SJCRH30 (cell line): ENCODE results near the gene TLCD1. TPM values are rescaled to one million over a fixed set of nuclear protein-coding genes. Genes with fewer than 3 reads are reported as not detected.

Experiments
- DNase-seq, 2 experiments: peaks; one replicate each; pipeline ENCODE4 v3.0.0-alpha.2; 2015 to 2020
- H3K27ac ChIP-seq: fragments of 250-450 bp; sonication (Bioruptor Pico); 2 replicates; pipeline ENCODE4 v1.5.1; 2020; ENCODE audit warnings: mild to moderate bottlenecking, moderate library complexity
- H3K27me3 ChIP-seq: fragments of 250-450 bp; sonication (Bioruptor Pico); 2 replicates; pipeline ENCODE4 v1.5.1; 2020; ENCODE audit warnings: mild to moderate bottlenecking, moderate library complexity
- H3K36me3 ChIP-seq: fragments of 250-450 bp; sonication (Bioruptor Pico); 2 replicates; pipeline ENCODE4 v1.5.1; 2020; ENCODE audit warnings: mild to moderate bottlenecking, moderate library complexity
- H3K4me1 ChIP-seq: fragments of 250-450 bp; sonication (Bioruptor Pico); 2 replicates; pipeline ENCODE4 v1.5.1; 2020; ENCODE audit warnings: mild to moderate bottlenecking, moderate library complexity
- H3K4me3 ChIP-seq: fragments of 250-450 bp; sonication (Bioruptor Pico); 2 replicates; pipeline ENCODE4 v1.5.1; 2020; ENCODE audit warnings: mild to moderate bottlenecking, moderate library complexity
- H3K9me3 ChIP-seq: fragments of 250-450 bp; sonication (Bioruptor Pico); replicated peaks from 2 replicates; pipeline ENCODE4 v1.5.1; 2020; ENCODE audit warnings: mild to moderate bottlenecking, moderate library complexity
- total RNA-seq: library from RNA; depleted of rRNA; stranded (reverse); fragments of >200 nt; shearing (Covaris generic); gene quantifications from 2 replicates; pipeline ENCODE4 v1.2.3, GENCODE V29; 2014

Gene TLCD1
- total RNA-seq, 1 experiment from 2014 or later: 10.0 TPM

DNA sequence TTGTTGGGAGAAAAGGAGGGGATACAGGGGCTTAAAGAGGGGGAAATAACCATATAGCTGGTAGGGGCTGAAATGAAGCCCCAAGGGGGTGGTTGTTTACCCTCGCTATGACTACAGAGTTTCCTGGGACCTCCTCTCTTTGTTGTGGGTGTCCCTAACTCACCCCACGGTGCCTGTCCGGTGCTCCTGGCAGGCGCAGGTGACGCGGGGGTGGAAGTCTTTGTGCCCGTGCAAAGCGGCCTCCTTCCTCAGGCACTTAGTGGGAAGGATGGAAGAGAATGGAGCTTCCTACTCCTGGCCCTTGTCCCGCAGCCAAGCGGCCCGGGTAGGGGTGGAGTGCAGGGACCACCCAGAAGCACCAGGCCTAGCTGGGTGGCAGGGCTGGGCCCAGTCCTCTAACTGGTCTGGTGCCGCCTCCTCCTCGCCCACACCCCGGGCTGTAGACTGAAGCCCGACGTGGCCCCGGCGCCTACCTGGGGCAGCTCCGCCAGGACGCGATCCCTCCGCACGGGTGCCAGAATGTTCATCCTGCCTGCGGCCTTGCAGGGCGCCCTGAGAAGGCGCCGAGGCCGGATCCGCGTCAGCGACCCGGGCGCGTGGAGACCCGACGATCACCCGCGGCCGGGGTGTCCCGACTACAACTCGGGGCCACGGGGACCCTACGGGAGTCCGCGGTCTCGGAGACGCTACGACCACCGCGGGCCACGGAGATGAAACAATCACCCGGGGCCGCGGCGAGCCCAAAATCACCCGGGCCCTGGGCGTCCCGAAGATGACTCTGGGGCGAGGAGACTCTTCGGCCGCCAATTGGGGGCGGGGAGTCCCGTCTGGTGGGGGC, 9.1 kb downstream of the TLCD1 start:
- H3K27ac ChIP-seq: peak overlapping the region; percentile 89
- H3K4me3 ChIP-seq: peak overlapping the region; percentile 96
- H3K9me3 ChIP-seq: no peaks in the 10 kb centered on the region
- no peaks in the 10 kb centered on the region for H3K27me3 ChIP-seq
- H3K36me3 ChIP-seq: peaks cover 45% of the 10 kb centered on the region
- DNase-seq: peak; percentile 78 to 79
- H3K4me1 ChIP-seq: peaks cover 13% of the 10 kb centered on the region

DNA sequence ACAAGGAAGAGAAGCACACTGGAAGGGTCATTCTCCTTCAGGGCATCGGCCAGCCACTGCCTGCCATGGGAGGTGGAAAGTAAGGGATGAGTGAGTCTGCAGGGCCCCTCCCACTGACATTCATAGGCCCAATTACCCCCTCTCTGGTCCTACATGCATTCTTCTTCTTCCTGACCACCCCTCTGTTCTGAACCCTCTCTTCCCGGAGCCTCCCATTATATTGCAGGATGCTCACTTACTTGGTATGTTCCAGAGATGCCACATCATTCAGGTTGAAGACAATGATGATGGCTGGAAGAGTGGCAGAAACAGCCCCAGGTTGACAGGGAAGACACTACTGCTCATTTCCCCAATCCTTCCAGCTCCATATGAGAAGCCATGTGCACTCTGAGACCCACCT, 10.8 kb downstream of the TLCD1 start:
- H3K27me3 ChIP-seq: no peaks in the 10 kb centered on the region
- H3K27ac ChIP-seq: no peak overlapping the region
- peaks cover 28% of the 10 kb centered on the region for H3K36me3 ChIP-seq
- no peak overlapping the region for H3K4me3 ChIP-seq
- peaks cover 7% of the 10 kb centered on the region; the same call in 1 of the 2 replicates for H3K4me1 ChIP-seq
- no peaks in the 10 kb centered on the region for H3K9me3 ChIP-seq
- DNase-seq: no peak

DNA sequence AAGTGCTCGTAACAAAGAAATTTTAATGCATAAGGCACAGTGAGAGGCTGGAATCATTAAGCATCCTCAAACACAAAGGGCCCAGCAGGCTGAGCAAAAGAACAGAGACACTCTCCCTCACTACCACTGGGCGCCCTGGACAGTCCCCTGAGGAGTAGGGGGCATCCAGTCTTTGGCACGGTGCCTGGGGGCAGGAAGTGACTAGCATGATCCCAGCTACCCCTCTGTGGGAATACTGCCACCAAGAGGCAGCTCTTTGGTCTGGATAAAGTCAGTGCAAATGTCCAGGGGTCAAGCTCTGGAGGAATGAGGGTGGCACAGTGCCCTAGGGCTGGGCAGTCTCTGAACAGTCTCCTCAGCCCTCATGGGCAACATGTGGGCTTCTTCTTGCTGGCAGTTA, 11.8 kb downstream of the TLCD1 start:
- H3K9me3 ChIP-seq: no peaks in the 10 kb centered on the region
- H3K27ac ChIP-seq: no peak overlapping the region
- peaks cover 7% of the 10 kb centered on the region; the same call in 1 of the 2 replicates for H3K4me1 ChIP-seq
- H3K36me3 ChIP-seq: peaks cover 25% of the 10 kb centered on the region
- no peak for DNase-seq
- no peak overlapping the region for H3K4me3 ChIP-seq
- no peaks in the 10 kb centered on the region for H3K27me3 ChIP-seq

DNA sequence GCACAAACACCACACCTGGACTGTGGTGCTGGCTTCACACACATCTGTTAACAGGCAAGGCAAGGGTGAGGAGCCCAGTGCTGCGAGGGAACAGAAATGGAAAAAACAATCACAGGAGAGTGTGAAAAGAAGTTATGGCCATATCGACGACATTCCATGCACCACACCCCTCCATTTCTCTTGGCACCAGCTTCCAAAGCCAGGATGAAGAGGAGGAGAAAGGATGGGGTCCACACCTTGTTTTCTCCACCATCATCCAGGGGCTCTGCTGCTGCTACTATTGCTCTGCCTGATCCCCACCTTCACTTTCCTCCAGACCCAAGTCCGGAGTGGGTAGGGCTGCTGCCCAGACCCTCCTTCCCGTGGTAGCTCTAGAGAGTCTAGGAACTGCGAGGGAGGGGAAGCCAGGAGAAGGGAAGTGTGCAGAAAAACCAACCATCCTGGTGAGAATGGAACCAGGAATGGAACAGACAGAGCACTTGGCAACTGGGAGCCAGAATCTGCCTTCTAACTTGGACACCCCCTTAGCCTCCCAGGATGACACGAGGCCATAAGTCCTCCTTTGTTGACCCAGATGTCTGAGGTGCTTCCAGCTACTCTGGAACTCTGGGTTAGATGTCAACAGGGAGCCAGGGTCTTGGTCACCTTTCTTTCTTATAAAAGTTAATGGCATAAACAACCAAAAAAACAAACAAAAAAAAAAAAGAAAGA, 13.2 kb downstream of the TLCD1 start:
- DNase-seq: no peak
- peaks cover 25% of the 10 kb centered on the region for H3K36me3 ChIP-seq
- no peaks in the 10 kb centered on the region for H3K27me3 ChIP-seq
- no peak overlapping the region for H3K27ac ChIP-seq
- no peak overlapping the region for H3K4me3 ChIP-seq
- peaks cover 7% of the 10 kb centered on the region; the same call in 1 of the 2 replicates for H3K4me1 ChIP-seq
- no peaks in the 10 kb centered on the region for H3K9me3 ChIP-seq

DNA sequence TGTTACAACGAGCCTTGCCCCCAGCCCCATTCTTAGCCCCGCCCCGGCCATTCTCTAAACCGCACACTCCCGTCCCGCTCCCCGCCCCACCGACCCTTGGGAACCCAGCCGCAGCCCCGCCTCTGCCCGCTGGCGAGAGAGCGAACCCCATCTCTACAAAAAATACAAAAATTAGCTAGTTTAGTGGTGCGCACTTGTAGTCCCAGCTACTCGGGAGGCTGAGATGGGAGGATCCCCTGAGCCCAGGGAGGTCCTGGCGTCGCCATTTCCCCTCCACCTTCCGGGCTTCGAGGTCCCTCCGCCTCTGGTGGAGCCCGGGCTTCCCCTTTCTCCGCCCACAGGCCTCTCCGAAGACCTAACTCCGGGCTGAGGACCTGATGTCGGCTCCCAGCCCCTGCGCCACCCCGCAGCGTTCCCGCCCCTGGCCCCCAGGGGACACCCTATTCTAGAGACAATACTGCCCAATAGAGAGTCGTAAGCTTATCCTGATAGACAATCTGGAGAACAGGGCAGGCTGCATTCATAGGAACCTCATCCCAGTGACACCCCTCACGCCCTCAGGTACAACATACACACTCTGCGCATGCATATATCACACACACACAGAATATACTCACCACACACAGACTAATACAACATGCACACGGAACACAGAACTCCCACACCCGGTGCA, 13.9 kb downstream of the TLCD1 start:
- Histone ChIP-seq H3K36me3 (peaks cover 25% of the 10 kb centered on the region), H3K4me1 (peaks cover 7% of the 10 kb centered on the region; the same call in 1 of the 2 replicates), H3K9me3 (no peaks in the 10 kb centered on the region), H3K27ac (no peak overlapping the region), H3K27me3 (no peaks in the 10 kb centered on the region), H3K4me3 (no peak overlapping the region)
- no peak for DNase-seq

DNA sequence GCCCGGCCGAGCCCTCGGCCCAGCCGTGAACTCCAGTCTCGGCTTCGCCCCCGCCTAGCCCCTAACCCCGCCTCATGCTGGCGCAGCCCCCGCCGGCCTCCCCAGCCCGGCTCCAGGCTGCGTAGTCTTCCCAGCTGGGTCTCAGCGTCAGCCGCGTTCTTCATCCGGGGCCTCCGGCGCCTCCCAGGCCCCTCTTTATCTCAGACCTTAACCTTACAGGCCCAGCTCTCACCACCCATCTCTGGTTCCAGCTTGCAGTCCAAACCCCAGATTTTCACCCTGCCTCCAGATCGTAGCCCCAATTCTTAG, 14.4 kb downstream of the TLCD1 start, which contains the start of gene PROCA1:
PROCA1 (minus strand) TSS at position 166 of the 309 bp plus-strand sequence. CDS start 228 bp downstream, outside the sequence.
- H3K4me3 ChIP-seq: peak within 1 kb of the TSS; percentile 68
- peaks cover 25% of the 10 kb centered on the region for H3K36me3 ChIP-seq
- H3K27me3 ChIP-seq: no peaks in the 10 kb centered on the region
- H3K27ac ChIP-seq: peak within 1 kb of the TSS; percentile 88
- H3K4me1 ChIP-seq: peaks cover 7% of the 10 kb centered on the region; the same call in 1 of the 2 replicates
- no peak for DNase-seq
- no peaks in the 10 kb centered on the region for H3K9me3 ChIP-seq

DNA sequence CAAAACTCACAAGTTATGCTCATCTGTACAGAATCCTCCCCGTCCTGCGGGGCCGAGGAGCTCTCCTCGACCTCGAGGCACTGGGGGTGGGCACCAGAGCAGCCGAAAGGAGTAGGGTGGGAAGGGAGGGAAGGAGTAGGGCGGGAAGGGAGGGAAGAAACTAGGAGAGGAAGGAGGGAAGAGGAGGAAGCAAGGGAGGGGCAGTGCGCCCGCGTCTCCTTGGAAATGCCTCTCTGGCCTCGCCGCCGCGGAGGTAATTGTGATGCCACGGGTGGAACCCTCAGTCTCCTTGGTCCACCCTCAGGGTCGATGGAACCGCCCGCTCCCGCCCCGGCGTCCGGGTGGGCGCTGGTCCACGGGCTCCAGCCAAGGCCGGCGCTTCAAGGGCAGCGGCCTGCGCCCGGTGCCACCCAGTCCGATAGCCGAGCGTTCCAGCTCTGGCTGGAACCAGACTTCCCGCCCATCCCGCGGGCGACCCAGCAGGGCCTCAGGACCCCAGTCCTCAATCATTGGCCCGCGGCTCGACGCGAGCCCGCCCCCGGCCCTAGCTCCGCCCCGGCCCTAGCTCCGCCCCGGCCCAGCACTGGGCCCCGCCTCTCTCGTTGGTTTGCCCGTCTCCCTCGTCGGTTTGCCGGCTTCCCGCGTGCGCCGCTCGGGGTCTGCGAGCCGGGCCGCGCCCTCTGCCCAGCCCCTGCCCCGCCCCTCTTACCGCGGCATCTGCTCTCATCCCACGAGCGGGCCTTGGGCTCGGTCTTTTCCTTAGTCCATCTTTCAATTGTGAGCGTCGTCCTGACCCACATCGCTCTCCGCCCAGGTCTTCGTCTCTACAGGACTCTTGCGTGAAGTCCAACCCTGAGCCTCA, 14.9 kb downstream of the TLCD1 start:
- Histone ChIP-seq H3K4me1 (peaks cover 3% of the 10 kb centered on the region; the same call in 1 of the 2 replicates), H3K27me3 (no peaks in the 10 kb centered on the region), H3K4me3 (peak overlapping the region; percentile 68), H3K27ac (peak overlapping the region; percentile 88), H3K36me3 (peaks cover 25% of the 10 kb centered on the region), H3K9me3 (no peaks in the 10 kb centered on the region)
- peak; percentile 97 to 98 for DNase-seq

DNA sequence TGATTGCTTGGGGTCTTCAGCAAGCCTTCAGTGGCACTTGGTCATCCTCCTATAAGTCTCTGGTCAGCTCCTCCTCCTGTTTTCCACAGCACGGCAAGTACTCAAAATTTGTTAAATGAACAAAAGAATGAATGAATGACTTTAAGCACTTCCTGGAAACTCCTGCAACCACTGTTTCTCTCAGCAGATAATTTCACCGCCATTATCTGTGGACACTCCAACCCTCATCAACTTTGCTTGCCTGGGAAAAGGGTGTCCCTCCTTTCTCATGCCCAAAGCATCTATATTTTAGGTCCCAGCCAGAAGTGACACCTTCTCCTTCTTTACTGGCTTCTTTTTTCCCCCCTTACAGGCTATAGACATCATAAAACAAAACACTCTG, 18.7 kb downstream of the TLCD1 start:
- Histone ChIP-seq H3K4me3 (no peak overlapping the region), H3K4me1 (no peaks in the 10 kb centered on the region; the same call in 1 of the 2 replicates), H3K27ac (no peak overlapping the region), H3K9me3 (no peaks in the 10 kb centered on the region), H3K27me3 (no peaks in the 10 kb centered on the region), H3K36me3 (peaks cover 14% of the 10 kb centered on the region)
- no peak for DNase-seq

DNA sequence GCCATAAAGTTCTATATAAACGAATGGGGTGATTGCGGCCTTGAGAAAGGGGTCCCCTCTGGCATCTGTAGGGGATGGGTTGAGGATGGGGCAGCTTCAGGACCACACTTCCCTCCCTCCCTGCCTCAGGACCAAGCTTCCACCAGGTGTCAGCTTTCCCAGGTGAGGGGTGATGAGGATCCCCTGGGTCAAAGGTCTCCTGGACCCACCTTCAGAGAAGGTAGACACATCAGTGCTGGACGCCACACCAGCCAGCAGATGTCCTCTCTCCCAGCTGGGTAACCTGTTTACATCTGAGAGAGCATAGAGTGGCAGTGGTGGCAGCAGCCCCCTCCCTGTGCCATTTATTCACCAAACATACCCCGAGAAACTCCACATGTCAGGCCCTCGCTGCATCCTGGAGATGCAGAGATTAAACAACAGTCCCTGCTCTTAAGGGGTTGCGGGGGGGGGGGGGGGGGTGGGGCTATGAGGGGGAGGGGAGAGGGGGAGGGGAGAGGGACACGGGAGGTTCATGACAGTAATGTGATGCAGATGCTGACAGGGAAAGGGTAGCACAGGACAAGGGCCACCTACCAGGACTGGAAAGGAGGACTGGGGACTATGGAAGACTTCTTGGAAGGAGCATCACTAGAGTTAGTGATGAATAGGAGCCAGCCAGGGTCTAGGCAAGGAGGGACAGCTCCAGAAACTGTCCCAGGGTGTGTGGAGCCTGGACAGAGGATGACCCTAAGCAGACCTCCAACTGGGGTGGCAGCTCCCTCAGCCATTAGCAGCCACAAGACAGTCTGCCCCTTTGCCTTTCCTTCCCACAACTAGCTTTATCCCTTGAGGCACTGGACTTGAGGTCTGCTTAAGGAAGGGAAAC, 19.3 kb downstream of the TLCD1 start:
- H3K27ac ChIP-seq: no peak overlapping the region
- no peaks in the 10 kb centered on the region for H3K27me3 ChIP-seq
- no peak for DNase-seq
- H3K9me3 ChIP-seq: no peaks in the 10 kb centered on the region
- no peaks in the 10 kb centered on the region; the same call in 1 of the 2 replicates for H3K4me1 ChIP-seq
- H3K4me3 ChIP-seq: no peak overlapping the region
- peaks cover 21% of the 10 kb centered on the region for H3K36me3 ChIP-seq

DNA sequence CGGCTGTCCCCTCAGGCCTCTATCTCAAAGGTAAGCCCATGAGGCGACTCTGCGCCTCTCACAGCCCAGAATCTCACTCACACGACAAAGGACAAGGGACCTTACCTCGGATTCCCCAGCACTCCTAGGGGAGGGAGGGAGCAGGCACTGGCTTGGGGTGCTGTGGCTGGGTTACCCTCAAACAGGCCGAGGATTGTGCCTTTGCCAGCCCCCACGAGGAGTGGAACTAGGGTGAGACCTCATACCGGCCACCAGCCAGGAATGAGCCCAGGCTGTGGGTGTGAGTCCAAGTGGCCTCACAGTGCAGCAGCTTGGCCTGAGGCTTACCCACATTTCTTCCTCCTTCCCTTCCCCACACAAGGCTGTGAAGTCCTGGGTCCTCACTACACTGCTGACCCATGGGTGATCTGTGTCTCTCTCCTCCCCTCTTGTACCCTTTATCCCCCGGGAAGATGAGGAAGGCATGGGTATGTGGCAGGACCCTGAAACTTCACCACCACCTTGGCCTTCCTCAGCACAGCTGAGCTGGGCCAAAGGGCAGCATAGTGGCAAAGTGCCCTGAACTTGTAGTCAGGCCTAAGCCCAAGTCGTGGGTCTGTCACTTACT, 20.2 kb downstream of the TLCD1 start:
- Histone ChIP-seq H3K4me3 (no peak overlapping the region), H3K27me3 (no peaks in the 10 kb centered on the region), H3K27ac (no peak overlapping the region), H3K4me1 (no peaks in the 10 kb centered on the region; the same call in 1 of the 2 replicates), H3K9me3 (no peaks in the 10 kb centered on the region), H3K36me3 (peaks cover 29% of the 10 kb centered on the region)
- DNase-seq: no peak

DNA sequence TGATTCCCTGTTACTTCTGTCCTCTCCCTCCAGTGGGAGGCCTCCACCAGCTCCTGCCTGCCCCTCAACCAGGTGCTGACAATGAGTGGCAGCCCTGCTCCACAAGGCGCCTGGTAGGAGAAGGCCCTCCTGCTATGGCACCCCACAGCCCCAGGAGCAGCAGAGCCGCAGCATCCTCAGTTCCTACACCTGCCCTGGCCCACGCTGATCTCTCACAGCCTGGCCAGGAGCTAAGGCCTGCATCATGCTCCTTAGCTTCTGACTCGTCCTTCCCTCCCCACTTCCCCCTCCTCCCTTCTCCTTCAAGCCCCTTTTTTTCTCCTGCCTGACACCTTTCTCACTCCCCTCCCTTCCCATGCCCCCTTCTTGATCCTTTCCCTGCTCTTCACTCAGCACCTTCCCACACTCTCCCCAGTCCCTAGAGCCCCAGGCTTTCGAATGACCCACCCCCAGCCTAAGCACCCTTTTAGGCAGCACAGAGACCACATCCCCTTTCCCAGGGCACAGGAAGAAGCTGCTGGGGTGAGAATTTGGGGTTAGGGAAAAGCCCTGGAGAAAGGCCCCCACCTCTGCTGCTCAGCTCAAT, 20.9 kb downstream of the TLCD1 start:
- Histone ChIP-seq H3K4me3 (no peak overlapping the region), H3K27me3 (no peaks in the 10 kb centered on the region), H3K4me1 (no peaks in the 10 kb centered on the region; the same call in 1 of the 2 replicates), H3K9me3 (no peaks in the 10 kb centered on the region), H3K27ac (no peak overlapping the region), H3K36me3 (peaks cover 36% of the 10 kb centered on the region)
- no peak for DNase-seq

DNA sequence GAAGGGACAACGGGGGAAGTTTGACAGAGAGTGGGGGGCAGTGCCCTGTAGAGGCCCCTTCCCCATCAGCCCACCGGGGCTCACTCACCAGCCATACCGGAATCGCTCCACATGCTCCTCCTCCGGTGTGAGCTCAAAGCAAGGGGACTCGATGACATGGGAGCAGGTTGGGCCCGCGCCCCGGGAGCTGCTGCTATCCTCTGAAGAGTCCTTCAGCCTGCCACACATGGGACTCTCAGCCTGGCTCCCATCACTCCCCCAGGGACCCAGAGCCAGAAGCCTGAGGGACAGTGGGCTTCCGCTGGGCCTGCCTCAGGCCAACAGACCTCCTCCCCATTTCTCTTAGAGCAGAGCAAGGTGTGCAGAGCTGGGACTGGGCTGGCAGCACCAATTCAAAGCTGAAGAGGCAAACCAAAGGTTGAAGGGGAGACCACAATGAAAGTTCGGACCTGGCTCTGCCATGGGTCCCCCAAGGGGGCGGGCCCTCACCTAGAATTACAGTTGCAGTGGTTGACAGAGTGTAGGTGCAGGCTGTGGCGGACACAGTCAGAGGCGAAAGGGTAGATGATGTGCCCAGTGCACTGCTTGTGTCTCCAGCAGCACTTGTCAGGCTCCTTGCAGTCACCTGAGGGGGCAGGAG, 21.7 kb downstream of the TLCD1 start:
- H3K4me1 ChIP-seq: no peaks in the 10 kb centered on the region
- no peak for DNase-seq
- no peak overlapping the region for H3K27ac ChIP-seq
- H3K27me3 ChIP-seq: no peaks in the 10 kb centered on the region
- H3K4me3 ChIP-seq: no peak overlapping the region
- H3K36me3 ChIP-seq: peaks cover 43% of the 10 kb centered on the region
- no peaks in the 10 kb centered on the region for H3K9me3 ChIP-seq
